DND-41 (cell line): ENCODE measurements around the gene NAP1L4.
"Not testable (repeated sequence)": the region's sequence is repeated elsewhere in the genome, so short reads cannot be mapped to it uniquely, and the experiment has no call there.

Experiments
- ATAC-seq: fragments of 200-7000 bp; cut with Tn5 transposase; 3 replicates; pipeline ENCODE4 v1.9.1; 2021; ENCODE audit warnings: low read depth; ENCODE audit not compliant: insufficient read depth
- DNase-seq: peaks from one replicate; pipeline ENCODE4 v3.0.0-alpha.2; 2020
- H2AFZ ChIP-seq: 2 replicates; pipeline ENCODE4 v1.6.0; 2012; ENCODE audit warnings: low read depth, low read length
- H3K27ac ChIP-seq: 2 replicates; pipeline ENCODE4 v1.5.1; 2012; ENCODE audit warnings: low read length, inconsistent platforms
- H3K27me3 ChIP-seq: fragments of 200-600 bp; sonication (generic); 2 replicates; pipeline ENCODE4 v1.6.0; 2012; ENCODE audit warnings: low read length, mild to moderate bottlenecking, inconsistent platforms; ENCODE audit not compliant: insufficient read depth, poor library complexity
- H3K36me3 ChIP-seq: 2 replicates; pipeline ENCODE4 v1.5.1; 2012; ENCODE audit warnings: low read length, inconsistent platforms; ENCODE audit not compliant: insufficient read depth
- H3K4me1 ChIP-seq: 2 replicates; pipeline ENCODE4 v1.5.1; 2012; ENCODE audit warnings: mild to moderate bottlenecking, low read length; ENCODE audit not compliant: insufficient read depth
- H3K4me2 ChIP-seq: 2 replicates; pipeline ENCODE4 v1.6.0; 2012; ENCODE audit warnings: mild to moderate bottlenecking, moderate library complexity, low read length, inconsistent platforms; ENCODE audit not compliant: insufficient read depth
- H3K4me3 ChIP-seq, 2 experiments: fragments of 200-600 bp in 1 of 2; shearing (Covaris generic) in 1 of 2; 2 replicates each; pipeline ENCODE4 v1.5.1; 2012 to 2016; ENCODE audit warnings: inconsistent platforms in 2 of 2, low read length in 2 of 2, mild to moderate bottlenecking in 2 of 2, low read depth in 1 of 2, moderate library complexity in 1 of 2
- H3K79me2 ChIP-seq: 2 replicates; pipeline ENCODE4 v1.6.0; 2012; ENCODE audit warnings: low read length, inconsistent platforms; ENCODE audit not compliant: insufficient read depth
- H3K9ac ChIP-seq: 2 replicates; pipeline ENCODE4 v1.6.0; 2012; ENCODE audit warnings: low read depth, mild to moderate bottlenecking, inconsistent platforms, low read length, moderate library complexity
- H3K9me3 ChIP-seq: 2 replicates; pipeline ENCODE4 v1.5.1; 2012; ENCODE audit warnings: low read length, moderate library complexity, mild to moderate bottlenecking, inconsistent platforms; ENCODE audit not compliant: insufficient read depth, severe bottlenecking
- H4K20me1 ChIP-seq: 2 replicates; pipeline ENCODE4 v1.6.0; 2012; ENCODE audit warnings: low read length; ENCODE audit not compliant: insufficient read depth
- CTCF ChIP-seq: IDR thresholded peaks from 2 replicates; pipeline ENCODE4 v1.5.1; 2012; ENCODE audit warnings: borderline replicate concordance, low read length, moderate library complexity, mild to moderate bottlenecking; ENCODE audit not compliant: poor library complexity, severe bottlenecking; ENCODE audit errors: extremely low read depth
- EZH2 ChIP-seq: IDR thresholded peaks from 3 replicates; pipeline ENCODE4 v1.6.1; 2012; ENCODE audit warnings: borderline replicate concordance, low read depth, mild to moderate bottlenecking, moderate library complexity, low read length, inconsistent platforms; ENCODE audit not compliant: severe bottlenecking

NAP1L4 gene

GRCh38 chr11:2940147-2940920 is 51.8 kb downstream of the NAP1L4 start:
- no peak for DNase-seq
- peak; percentile 21; the same call in 1 of the 3 replicates for ATAC-seq

GRCh38 chr11:2938458-2939418 is 53.4 kb downstream of the NAP1L4 start:
- H3K27ac ChIP-seq, H3K27me3 ChIP-seq, H3K9ac ChIP-seq, DNase-seq, ATAC-seq, H3K4me1 ChIP-seq, H2AFZ ChIP-seq, H3K79me2 ChIP-seq, H3K4me2 ChIP-seq, H4K20me1 ChIP-seq, H3K4me3 ChIP-seq: not testable (repeated sequence)
- peaks cover 10% of the 10 kb centered on the region for H3K36me3 ChIP-seq
- peaks cover 31% of the 10 kb centered on the region for H3K9me3 ChIP-seq

More at GRCh38 chr11:2940147-2940920, 51.8 kb downstream of the NAP1L4 start:
- Histone ChIP-seq H3K27me3 (no peaks in the 10 kb centered on the region), H3K4me2 (no peak overlapping the region), H3K27ac (no peak overlapping the region), H3K4me1 (no peaks in the 10 kb centered on the region), H3K9ac (no peak overlapping the region), H3K4me3 (no peak overlapping the region), H3K36me3 (peaks cover 26% of the 10 kb centered on the region), H3K79me2 (no peaks in the 10 kb centered on the region), H4K20me1 (peaks cover 12% of the 10 kb centered on the region; the same call in 1 of the 2 replicates), H2AFZ (no peak overlapping the region), H3K9me3 (peaks cover 31% of the 10 kb centered on the region)
- TF ChIP-seq CTCF (no peak), EZH2 (no peak)

GRCh38 chr11:2937641-2938457 is 54.3 kb downstream of the NAP1L4 start:
- H3K27me3 ChIP-seq, H3K9ac ChIP-seq, H3K79me2 ChIP-seq, H2AFZ ChIP-seq, H3K4me1 ChIP-seq, H3K27ac ChIP-seq, DNase-seq, H4K20me1 ChIP-seq, H3K36me3 ChIP-seq, ATAC-seq, H3K4me2 ChIP-seq, H3K4me3 ChIP-seq: not testable (repeated sequence)
- peaks cover 31% of the 10 kb centered on the region for H3K9me3 ChIP-seq

- no peak overlapping the region for H2AFZ ChIP-seq
- no peak overlapping the region for H3K27ac ChIP-seq
- peaks cover 23% of the 10 kb centered on the region for H3K9me3 ChIP-seq
- H3K4me2 ChIP-seq: no peak overlapping the region
- DNase-seq (no peak), ATAC-seq (no peak)
- H3K4me1 ChIP-seq: no peaks in the 10 kb centered on the region
- H3K9ac ChIP-seq: no peak overlapping the region
- H3K27me3 ChIP-seq: no peaks in the 10 kb centered on the region
- no peaks in the 10 kb centered on the region for H3K79me2 ChIP-seq
- H3K4me3 ChIP-seq: no peak overlapping the region
- H3K36me3 ChIP-seq: no peaks in the 10 kb centered on the region
- no peak for TF ChIP-seq EZH2
- TF ChIP-seq CTCF: no peak
- H4K20me1 ChIP-seq: no peaks in the 10 kb centered on the region
Measured at GRCh38 chr11:2934611-2935239, 57.4 kb downstream of the NAP1L4 start.
